HEK293 (cell line): ENCODE results near the gene RNU1-3.
"Not testable (repeated sequence)": the region's sequence is repeated elsewhere in the genome, so short reads cannot be mapped to it uniquely, and the experiment has no call there.

ENCODE experiments used
- EGR2 ChIP-seq: fragments of 450-650 bp; formaldehyde crosslinking; IDR thresholded peaks from 2 replicates; pipeline ENCODE4 v1.5.1; 2016; ENCODE audit warnings: low read depth, missing biosample characterization, missing genetic modification characterization
- OSR2 ChIP-seq: fragments of 450-650 bp; formaldehyde crosslinking; IDR thresholded peaks from 2 replicates; pipeline ENCODE4 v1.5.1; 2016; ENCODE audit warnings: missing biosample characterization, missing genetic modification characterization
- ZBTB21 ChIP-seq: fragments of 450-650 bp; formaldehyde crosslinking; IDR thresholded peaks from 2 replicates; pipeline ENCODE4 v1.5.1; 2017; ENCODE audit warnings: missing biosample characterization, missing genetic modification characterization
- ZBTB7A ChIP-seq: fragments of 450-650 bp; formaldehyde crosslinking; IDR thresholded peaks from 2 replicates; pipeline ENCODE4 v1.5.1; 2016; ENCODE audit warnings: low read depth, missing biosample characterization, missing genetic modification characterization
- ZNF239 ChIP-seq: fragments of 450-650 bp; formaldehyde crosslinking; IDR thresholded peaks from 2 replicates; pipeline ENCODE4 v1.5.1; 2016; ENCODE audit warnings: missing biosample characterization, missing genetic modification characterization
- ZNF529 ChIP-seq: fragments of 450-650 bp; formaldehyde crosslinking; IDR thresholded peaks from 2 replicates; pipeline ENCODE4 v1.5.1; 2017; ENCODE audit warnings: missing genetic modification characterization, missing biosample characterization; ENCODE audit not compliant: insufficient replicate concordance
- ZNF768 ChIP-seq: fragments of 450-650 bp; formaldehyde crosslinking; IDR thresholded peaks from 2 replicates; pipeline ENCODE4 v1.5.1; 2018; ENCODE audit warnings: missing biosample characterization, mild to moderate bottlenecking, missing genetic modification characterization
- ZNF830 ChIP-seq: fragments of 450-650 bp; IDR thresholded peaks from 2 replicates; pipeline ENCODE4 v1.5.0; 2018; ENCODE audit warnings: missing biosample characterization, missing genetic modification characterization, low read depth, mild to moderate bottlenecking, moderate library complexity
- TF ChIP-seq, protein P1 (sequence below): fragments of 450-650 bp; formaldehyde crosslinking; IDR thresholded peaks from 2 replicates; pipeline ENCODE4 v1.5.1; 2016; ENCODE audit warnings: missing biosample characterization, missing genetic modification characterization
- TF ChIP-seq, protein P2 (sequence below): fragments of 450-650 bp; formaldehyde crosslinking; IDR thresholded peaks from 2 replicates; pipeline ENCODE4 v1.5.1; 2016; ENCODE audit warnings: missing biosample characterization, missing genetic modification characterization
- TF ChIP-seq, protein P3 (sequence below): fragments of 450-650 bp; formaldehyde crosslinking; IDR thresholded peaks from 2 replicates; pipeline ENCODE4 v1.5.1; 2016; ENCODE audit warnings: missing biosample characterization, missing genetic modification characterization
- TF ChIP-seq, protein P4 (sequence below): fragments of 450-650 bp; formaldehyde crosslinking; conservative IDR thresholded peaks from 2 replicates; pipeline ENCODE4 v1.5.1; 2016; ENCODE audit warnings: low read depth, missing biosample characterization, missing genetic modification characterization

DNA sequence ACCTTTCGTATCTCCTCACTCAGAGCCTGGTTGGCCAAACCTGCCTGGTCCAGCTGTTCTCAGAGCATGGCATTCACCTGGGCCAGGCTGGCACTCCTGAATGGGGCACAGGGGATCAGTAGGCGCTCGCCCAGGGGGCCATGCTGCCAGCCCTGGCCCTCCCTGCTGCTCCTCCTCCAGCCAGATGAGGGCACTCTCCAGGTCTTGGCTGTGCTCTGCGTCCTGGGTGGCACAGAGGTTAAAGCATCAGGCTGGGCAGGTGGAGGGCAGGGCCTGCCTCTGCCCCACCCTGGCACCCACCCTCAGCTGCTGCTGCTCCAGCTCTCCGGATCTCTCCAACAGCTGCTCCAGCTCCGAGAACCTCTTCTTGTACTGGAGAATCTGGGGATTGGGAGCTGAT, 10.2 kb downstream of the RNU1-3 start:
- TF ChIP-seq ZNF768 (tag by site-specific recombination); ZNF529; ZNF239 (tag by site-specific recombination); EGR2 (tag by site-specific recombination); ZBTB7A (tag by site-specific recombination); ZBTB21 (tag by site-specific recombination); ZNF830; OSR2: not testable (repeated sequence)
- TF ChIP-seq, protein P1, sequence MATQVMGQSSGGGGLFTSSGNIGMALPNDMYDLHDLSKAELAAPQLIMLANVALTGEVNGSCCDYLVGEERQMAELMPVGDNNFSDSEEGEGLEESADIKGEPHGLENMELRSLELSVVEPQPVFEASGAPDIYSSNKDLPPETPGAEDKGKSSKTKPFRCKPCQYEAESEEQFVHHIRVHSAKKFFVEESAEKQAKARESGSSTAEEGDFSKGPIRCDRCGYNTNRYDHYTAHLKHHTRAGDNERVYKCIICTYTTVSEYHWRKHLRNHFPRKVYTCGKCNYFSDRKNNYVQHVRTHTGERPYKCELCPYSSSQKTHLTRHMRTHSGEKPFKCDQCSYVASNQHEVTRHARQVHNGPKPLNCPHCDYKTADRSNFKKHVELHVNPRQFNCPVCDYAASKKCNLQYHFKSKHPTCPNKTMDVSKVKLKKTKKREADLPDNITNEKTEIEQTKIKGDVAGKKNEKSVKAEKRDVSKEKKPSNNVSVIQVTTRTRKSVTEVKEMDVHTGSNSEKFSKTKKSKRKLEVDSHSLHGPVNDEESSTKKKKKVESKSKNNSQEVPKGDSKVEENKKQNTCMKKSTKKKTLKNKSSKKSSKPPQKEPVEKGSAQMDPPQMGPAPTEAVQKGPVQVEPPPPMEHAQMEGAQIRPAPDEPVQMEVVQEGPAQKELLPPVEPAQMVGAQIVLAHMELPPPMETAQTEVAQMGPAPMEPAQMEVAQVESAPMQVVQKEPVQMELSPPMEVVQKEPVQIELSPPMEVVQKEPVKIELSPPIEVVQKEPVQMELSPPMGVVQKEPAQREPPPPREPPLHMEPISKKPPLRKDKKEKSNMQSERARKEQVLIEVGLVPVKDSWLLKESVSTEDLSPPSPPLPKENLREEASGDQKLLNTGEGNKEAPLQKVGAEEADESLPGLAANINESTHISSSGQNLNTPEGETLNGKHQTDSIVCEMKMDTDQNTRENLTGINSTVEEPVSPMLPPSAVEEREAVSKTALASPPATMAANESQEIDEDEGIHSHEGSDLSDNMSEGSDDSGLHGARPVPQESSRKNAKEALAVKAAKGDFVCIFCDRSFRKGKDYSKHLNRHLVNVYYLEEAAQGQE (tag by site-specific recombination) = not testable (repeated sequence)
- TF ChIP-seq, protein P2, sequence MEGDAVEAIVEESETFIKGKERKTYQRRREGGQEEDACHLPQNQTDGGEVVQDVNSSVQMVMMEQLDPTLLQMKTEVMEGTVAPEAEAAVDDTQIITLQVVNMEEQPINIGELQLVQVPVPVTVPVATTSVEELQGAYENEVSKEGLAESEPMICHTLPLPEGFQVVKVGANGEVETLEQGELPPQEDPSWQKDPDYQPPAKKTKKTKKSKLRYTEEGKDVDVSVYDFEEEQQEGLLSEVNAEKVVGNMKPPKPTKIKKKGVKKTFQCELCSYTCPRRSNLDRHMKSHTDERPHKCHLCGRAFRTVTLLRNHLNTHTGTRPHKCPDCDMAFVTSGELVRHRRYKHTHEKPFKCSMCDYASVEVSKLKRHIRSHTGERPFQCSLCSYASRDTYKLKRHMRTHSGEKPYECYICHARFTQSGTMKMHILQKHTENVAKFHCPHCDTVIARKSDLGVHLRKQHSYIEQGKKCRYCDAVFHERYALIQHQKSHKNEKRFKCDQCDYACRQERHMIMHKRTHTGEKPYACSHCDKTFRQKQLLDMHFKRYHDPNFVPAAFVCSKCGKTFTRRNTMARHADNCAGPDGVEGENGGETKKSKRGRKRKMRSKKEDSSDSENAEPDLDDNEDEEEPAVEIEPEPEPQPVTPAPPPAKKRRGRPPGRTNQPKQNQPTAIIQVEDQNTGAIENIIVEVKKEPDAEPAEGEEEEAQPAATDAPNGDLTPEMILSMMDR = not testable (repeated sequence)
- TF ChIP-seq, protein P3, sequence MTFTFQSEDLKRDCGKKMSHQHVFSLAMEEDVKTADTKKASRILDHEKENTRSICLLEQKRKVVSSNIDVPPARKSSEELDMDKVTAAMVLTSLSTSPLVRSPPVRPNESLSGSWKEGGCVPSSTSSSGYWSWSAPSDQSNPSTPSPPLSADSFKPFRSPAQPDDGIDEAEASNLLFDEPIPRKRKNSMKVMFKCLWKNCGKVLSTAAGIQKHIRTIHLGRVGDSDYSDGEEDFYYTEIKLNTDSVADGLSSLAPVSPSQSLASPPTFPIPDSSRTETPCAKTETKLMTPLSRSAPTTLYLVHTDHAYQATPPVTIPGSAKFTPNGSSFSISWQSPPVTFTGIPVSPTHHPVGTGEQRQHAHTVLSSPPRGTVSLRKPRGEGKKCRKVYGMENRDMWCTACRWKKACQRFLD (tag by site-specific recombination) = not testable (repeated sequence)
- TF ChIP-seq, protein P4, sequence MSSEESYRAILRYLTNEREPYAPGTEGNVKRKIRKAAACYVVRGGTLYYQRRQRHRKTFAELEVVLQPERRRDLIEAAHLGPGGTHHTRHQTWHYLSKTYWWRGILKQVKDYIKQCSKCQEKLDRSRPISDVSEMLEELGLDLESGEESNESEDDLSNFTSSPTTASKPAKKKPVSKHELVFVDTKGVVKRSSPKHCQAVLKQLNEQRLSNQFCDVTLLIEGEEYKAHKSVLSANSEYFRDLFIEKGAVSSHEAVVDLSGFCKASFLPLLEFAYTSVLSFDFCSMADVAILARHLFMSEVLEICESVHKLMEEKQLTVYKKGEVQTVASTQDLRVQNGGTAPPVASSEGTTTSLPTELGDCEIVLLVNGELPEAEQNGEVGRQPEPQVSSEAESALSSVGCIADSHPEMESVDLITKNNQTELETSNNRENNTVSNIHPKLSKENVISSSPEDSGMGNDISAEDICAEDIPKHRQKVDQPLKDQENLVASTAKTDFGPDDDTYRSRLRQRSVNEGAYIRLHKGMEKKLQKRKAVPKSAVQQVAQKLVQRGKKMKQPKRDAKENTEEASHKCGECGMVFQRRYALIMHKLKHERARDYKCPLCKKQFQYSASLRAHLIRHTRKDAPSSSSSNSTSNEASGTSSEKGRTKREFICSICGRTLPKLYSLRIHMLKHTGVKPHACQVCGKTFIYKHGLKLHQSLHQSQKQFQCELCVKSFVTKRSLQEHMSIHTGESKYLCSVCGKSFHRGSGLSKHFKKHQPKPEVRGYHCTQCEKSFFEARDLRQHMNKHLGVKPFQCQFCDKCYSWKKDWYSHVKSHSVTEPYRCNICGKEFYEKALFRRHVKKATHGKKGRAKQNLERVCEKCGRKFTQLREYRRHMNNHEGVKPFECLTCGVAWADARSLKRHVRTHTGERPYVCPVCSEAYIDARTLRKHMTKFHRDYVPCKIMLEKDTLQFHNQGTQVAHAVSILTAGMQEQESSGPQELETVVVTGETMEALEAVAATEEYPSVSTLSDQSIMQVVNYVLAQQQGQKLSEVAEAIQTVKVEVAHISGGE (tag by site-specific recombination) = not testable (repeated sequence)
